Glutamatergic neuron (in vitro differentiated cells): ENCODE results near the gene GSTO2. TPM values are rescaled to one million over a fixed set of nuclear protein-coding genes. Genes with fewer than 3 reads are reported as not detected.

Experiments used
- microRNA-seq: library from miRNA; unstranded; fragments of <30 nt; microRNA quantifications from one replicate; pipeline ENCODE4, GENCODE V29; 2020; ENCODE audit not compliant: unreplicated experiment
- total RNA-seq: library from RNA; stranded (reverse); fragmentation: NEBNext Ultra II Directional; extraction: Animal tissue kit (Norgen Biotek cat#: 25700); gene quantifications from one replicate; pipeline ENCODE4 v1.2.1, GENCODE V29; 2021; ENCODE audit not compliant: unreplicated experiment

GSTO2 gene
- total RNA-seq, 1 donor from 2014 or later: 2.0 TPM

Small RNA genes lying within 50 kb of the gene (microRNA-seq; reads per million reads assigned to microRNA genes)
- gene MIR4482: not detected

Other genes starting within 250 kb of the GSTO2 start
- not detected for gene COL17A1, start 183.3 kb upstream of the GSTO2 start, total RNA-seq
- 4.7 TPM for gene SFR1, start 147.0 kb upstream of the GSTO2 start, total RNA-seq
- gene CFAP43, start 36.8 kb upstream of the GSTO2 start, total RNA-seq: 0.44 TPM
- 26.8 TPM for gene GSTO1, start 14.3 kb upstream of the GSTO2 start, total RNA-seq
- gene ITPRIP, start 69.3 kb downstream of the GSTO2 start, total RNA-seq: 19.8 TPM
- gene CFAP58, start 84.6 kb downstream of the GSTO2 start, total RNA-seq: 2.2 TPM